ENCODE results near the gene SCAMP4. TPM values are rescaled to one million over a fixed set of nuclear protein-coding genes. Genes with fewer than 3 reads are reported as not detected.

Gene SCAMP4
- total RNA-seq, 1 experiment from 2014 or later: 81.3 TPM

- TF ChIP-seq ZNF232 (CRISPR knock-in tag; IDR thresholded peaks at IDR 0.05) (no peak), NR1H2 (CRISPR knock-in tag; IDR thresholded peaks at IDR 0.05) (no peak), ZNF512 (CRISPR knock-in tag; IDR thresholded peaks at IDR 0.05; ENCODE audit: borderline replicate concordance) (no peak)
Observed at GRCh38 chr19:1861599-1862031, 43.6 kb upstream of the SCAMP4 start (continued).

- Mint-ChIP-seq H3K4me1 (peaks cover 26% of the 10 kb centered on the region), H3K27me3 (ENCODE audit: low read depth) (peaks cover 11% of the 10 kb centered on the region), H3K27ac (no peak overlapping the region), H3K4me3 (peak overlapping the region; percentile 84), H3K9me3 (no peaks in the 10 kb centered on the region), H3K36me3 (no peaks in the 10 kb centered on the region)
- ChIA-PET POLR2A (no interaction called here), CTCF (no interaction called here)
- TF ChIP-seq FOXJ3 (CRISPR knock-in tag; IDR thresholded peaks at IDR 0.05; ENCODE audit: borderline replicate concordance): no peak
- TF ChIP-seq TP53 (CRISPR knock-in tag; IDR thresholded peaks at IDR 0.05): no peak
- no peak for TF ChIP-seq USF2 (CRISPR knock-in tag; IDR thresholded peaks at IDR 0.05)
- TF ChIP-seq TEAD1 (CRISPR knock-in tag; IDR thresholded peaks at IDR 0.05): no peak
- TF ChIP-seq FOXK1 (CRISPR knock-in tag; IDR thresholded peaks at IDR 0.05): no peak
- DNase-seq (ENCODE audit: low spot score) (no peak), ATAC-seq (no peak)
Observed at GRCh38 chr19:1862068-1862423, 43.2 kb upstream of the SCAMP4 start.

- ChIA-PET POLR2A (no interaction called here), CTCF (no interaction called here)
- peak; percentile 64 for DNase-seq (ENCODE audit: low spot score)
- Mint-ChIP-seq H3K4me3 (peak overlapping the region; percentile 84), H3K36me3 (no peaks in the 10 kb centered on the region), H3K27ac (no peak overlapping the region), H3K27me3 (ENCODE audit: low read depth) (peaks cover 11% of the 10 kb centered on the region), H3K9me3 (no peaks in the 10 kb centered on the region), H3K4me1 (peaks cover 26% of the 10 kb centered on the region)
- no peak for ATAC-seq
- TF ChIP-seq FOXP1 (CRISPR knock-in tag; IDR thresholded peaks at IDR 0.05; ENCODE audit: borderline replicate concordance): 0 out of 2 replicates have a peak, but pooled peaks have one; percentile 5
- no peak for TF ChIP-seq GRHL2 (CRISPR knock-in tag; IDR thresholded peaks at IDR 0.05; ENCODE audit: insufficient replicate concordance, severe bottlenecking)
Observed at GRCh38 chr19:1862424-1863327, 42.5 kb upstream of the SCAMP4 start.

GRCh38 chr19:1863328-1863637 is 41.9 kb upstream of the SCAMP4 start, which contains the start of gene KLF16:
KLF16 (minus strand) TSS chr19:1863579; CDS start chr19:1863497, 82 bp downstream.
- Mint-ChIP-seq H3K27ac (no peak within 1 kb of the TSS), H3K27me3 (ENCODE audit: low read depth) (peaks cover 11% of the 10 kb centered on the region), H3K4me1 (peaks cover 24% of the 10 kb centered on the region), H3K36me3 (no peaks in the 10 kb centered on the region), H3K4me3 (peak within 1 kb of the TSS; percentile 84), H3K9me3 (no peaks in the 10 kb centered on the region)
- ChIA-PET CTCF (no interaction called here), POLR2A (no interaction called here)
- TF ChIP-seq CREB1 (CRISPR knock-in tag; IDR thresholded peaks at IDR 0.05) (no peak), ZNF232 (CRISPR knock-in tag; IDR thresholded peaks at IDR 0.05) (no peak), KAT7 (CRISPR knock-in tag; IDR thresholded peaks at IDR 0.05; ENCODE audit: borderline replicate concordance) (0 out of 2 replicates have a peak, but pooled peaks have one; percentile 58), TCF7 (CRISPR knock-in tag; IDR thresholded peaks at IDR 0.05; ENCODE audit: low read depth) (0 out of 2 replicates have a peak, but pooled peaks have one; percentile 54), FOXP1 (CRISPR knock-in tag; IDR thresholded peaks at IDR 0.05; ENCODE audit: borderline replicate concordance) (0 out of 2 replicates have a peak, but pooled peaks have one; percentile 7)
- DNase-seq (ENCODE audit: low spot score): no peak
- ATAC-seq: no peak
